ENCODE data around the gene RDH12.

- TF ChIP-seq EZH2phosphoT487 (IDR thresholded peaks at IDR 0.05; ENCODE audit: borderline replicate concordance, low read length) (no peak), CTCF (IDR thresholded peaks at IDR 0.05; ENCODE audit: low read depth, low read length, poor library complexity, severe bottlenecking) (peak; percentile 65)
These were observed 34.8 kb upstream of the RDH12 start for GRCh38 chr14:67666750-67667449.

Measured in DOHH2 (cell line).